Measurements from ENCODE around the gene MLF2. TPM values are rescaled to one million over a fixed set of nuclear protein-coding genes. Genes with fewer than 3 reads are reported as not detected.

Gene MLF2
- total and polyA plus RNA-seq, 9 donors: 88.2 to 161 (median 146) TPM

DNA sequence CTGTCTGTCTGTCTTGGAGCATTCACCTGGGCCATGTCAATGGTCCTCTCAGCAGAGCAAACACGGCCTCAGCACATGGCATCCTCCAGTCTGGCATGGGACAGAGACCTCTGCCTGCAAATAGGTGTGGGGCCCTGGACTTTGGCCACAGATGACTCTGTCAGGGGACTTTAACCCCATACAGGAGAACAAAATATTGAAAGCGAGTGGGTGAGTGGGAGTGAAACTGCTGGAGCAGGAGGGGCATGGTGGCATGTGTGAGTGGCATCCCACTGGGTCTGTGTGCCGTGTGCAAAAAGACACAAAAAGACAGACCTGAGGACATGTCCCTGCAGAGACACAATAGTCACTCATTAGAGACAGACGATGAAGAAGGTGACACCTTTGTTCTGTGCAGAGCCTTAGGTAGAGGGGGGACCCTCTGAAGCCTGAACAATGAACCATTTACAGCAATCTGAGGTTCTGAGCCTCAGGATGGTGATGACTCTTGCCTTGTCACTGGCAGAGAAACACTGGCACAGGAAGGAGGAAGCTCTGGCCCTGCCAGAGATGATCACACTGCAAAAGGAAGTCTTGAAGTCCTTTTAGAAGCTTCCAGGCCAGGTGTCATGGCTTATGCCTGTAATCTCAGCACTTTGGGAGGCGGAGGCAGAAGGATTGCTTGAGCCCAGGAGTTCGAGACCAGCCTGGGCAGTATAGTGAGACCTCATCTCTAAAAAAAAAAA lies 26.9 kb upstream of the MLF2 start:
- peaks cover 24% of the 10 kb centered on the region for H3K4me1 ChIP-seq (ENCODE audit: control insufficient read depth, insufficient read depth, low read length)
- DNase-seq: no peak
- no peak overlapping the region for H3K27ac ChIP-seq (ENCODE audit: low read length)
- no peak overlapping the region for H3K4me3 ChIP-seq (ENCODE audit: low read length)
- peaks cover 3% of the 10 kb centered on the region for H3K27me3 ChIP-seq (ENCODE audit: control insufficient read depth, insufficient read depth, low read length)
- peaks cover 7% of the 10 kb centered on the region for H3K36me3 ChIP-seq (ENCODE audit: control insufficient read depth, insufficient read depth, low read length)
- no peaks in the 10 kb centered on the region for H3K9me3 ChIP-seq (replicated peaks; ENCODE audit: control insufficient read depth, low read depth, low read length)
- WGBS (ENCODE audit: insufficient coverage): 81% methylated on average over 6 of the region's 6 CpGs

DNA sequence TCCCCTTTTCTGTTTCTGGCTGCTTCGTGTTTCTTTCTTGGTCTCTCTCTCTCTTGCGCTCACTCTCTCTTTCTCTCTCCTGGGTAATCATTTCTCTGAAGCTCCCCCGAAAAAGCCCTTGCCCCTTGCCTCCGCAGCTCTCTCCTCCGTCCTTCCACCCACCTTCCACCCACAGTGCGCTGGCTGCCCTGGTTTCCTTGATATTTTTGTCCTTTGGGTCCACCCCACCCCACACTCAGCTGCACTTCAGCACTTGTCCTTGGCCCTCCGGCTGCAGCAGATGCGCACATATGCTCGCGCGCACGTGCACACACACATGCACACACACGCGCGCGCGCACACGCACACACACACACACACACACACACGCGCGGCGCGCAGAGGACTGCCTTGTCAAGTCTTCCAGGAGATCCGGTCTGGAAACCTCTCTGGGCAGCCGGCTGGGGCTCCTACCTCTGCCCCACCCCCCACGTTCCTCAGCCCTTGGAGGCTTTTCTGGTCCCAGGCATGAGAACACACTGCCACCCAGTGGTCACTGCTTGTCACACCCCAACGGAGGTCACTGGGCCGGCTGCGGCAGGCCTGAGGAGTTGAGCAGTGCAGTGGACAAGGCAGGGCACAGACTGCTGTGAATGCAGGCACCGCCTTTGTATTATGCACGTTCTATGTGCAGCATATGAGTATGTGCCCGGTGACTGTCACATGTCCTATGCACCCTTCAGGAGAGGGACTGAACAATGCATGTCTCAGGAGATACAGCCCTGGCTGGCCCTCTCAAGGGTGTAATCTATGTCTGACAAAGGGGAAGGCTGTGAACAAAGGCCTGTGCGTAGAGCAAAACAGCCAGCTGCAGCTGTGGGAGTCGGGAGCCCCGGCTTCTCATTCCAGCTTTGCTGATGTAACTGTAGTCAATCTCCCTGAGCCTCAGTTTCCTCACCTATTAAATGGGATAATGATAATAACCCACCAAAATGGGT lies 25.9 kb upstream of the MLF2 start:
- Histone ChIP-seq H3K36me3 (ENCODE audit: control insufficient read depth, insufficient read depth, low read length) (peaks cover 10% of the 10 kb centered on the region), H3K9me3 (replicated peaks; ENCODE audit: control insufficient read depth, low read depth, low read length) (no peaks in the 10 kb centered on the region), H3K27ac (ENCODE audit: low read length) (peak overlapping the region; percentile 91), H3K4me3 (ENCODE audit: low read length) (peak overlapping the region; percentile 38), H3K4me1 (ENCODE audit: control insufficient read depth, insufficient read depth, low read length) (peaks cover 28% of the 10 kb centered on the region), H3K27me3 (ENCODE audit: control insufficient read depth, insufficient read depth, low read length) (peaks cover 13% of the 10 kb centered on the region)
- peak; percentile 98 for DNase-seq
- WGBS (ENCODE audit: insufficient coverage): 1% methylated on average over 21 of the region's 35 CpGs

DNA sequence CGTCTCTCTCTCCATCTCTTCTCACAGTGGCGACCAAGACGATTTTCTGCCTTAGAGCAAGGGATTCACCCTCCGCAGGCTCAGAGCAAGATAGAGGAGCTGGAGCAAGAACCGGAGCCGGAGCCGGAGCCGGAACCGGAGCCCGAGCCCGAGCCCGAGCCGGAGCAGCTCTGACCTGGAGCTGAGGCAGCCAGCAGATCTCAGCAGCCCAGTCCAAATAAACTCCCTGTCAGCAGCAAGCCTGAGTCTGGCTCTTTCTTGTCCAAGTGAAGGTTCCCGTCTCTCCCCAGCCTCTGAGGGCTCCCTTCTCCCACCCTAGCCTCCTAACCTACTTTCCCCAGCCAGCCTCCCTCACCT lies 25.3 kb upstream of the MLF2 start:
- DNase-seq: peak; percentile 74
- peaks cover 30% of the 10 kb centered on the region for H3K4me1 ChIP-seq (ENCODE audit: control insufficient read depth, insufficient read depth, low read length)

DNA sequence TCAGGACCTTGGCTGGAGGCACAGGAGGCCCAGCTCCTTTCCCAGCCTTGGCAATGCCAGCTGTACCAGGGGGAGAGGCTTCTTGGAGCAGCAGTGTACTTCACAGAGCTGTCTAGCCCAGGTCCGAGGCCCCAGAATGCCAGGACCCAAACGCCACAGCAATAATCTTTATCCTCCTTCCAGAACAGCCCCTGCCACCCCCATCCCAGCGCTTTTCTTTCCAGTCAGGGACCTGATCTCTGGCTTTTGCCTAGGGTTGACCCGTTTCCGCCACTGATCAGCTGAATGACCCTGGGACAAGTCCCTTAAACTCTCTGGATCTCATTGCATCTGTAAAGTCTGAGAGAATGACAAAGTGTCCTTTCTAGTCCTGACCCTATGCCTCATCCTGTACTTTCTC lies 24.4 kb upstream of the MLF2 start:
- Histone ChIP-seq H3K27me3 (ENCODE audit: control insufficient read depth, insufficient read depth, low read length) (peaks cover 18% of the 10 kb centered on the region), H3K4me1 (ENCODE audit: control insufficient read depth, insufficient read depth, low read length) (peaks cover 30% of the 10 kb centered on the region), H3K27ac (ENCODE audit: low read length) (no peak overlapping the region), H3K4me3 (ENCODE audit: low read length) (no peak overlapping the region), H3K36me3 (ENCODE audit: control insufficient read depth, insufficient read depth, low read length) (peaks cover 10% of the 10 kb centered on the region), H3K9me3 (replicated peaks; ENCODE audit: control insufficient read depth, low read depth, low read length) (no peaks in the 10 kb centered on the region)
- DNase-seq: no peak
- WGBS (ENCODE audit: insufficient coverage): 85% methylated on average over 3 of the region's 5 CpGs

More for the DNA sequence above, 25.3 kb upstream of the MLF2 start:
- H3K36me3 ChIP-seq (ENCODE audit: control insufficient read depth, insufficient read depth, low read length): peaks cover 10% of the 10 kb centered on the region
- peak overlapping the region; percentile 38 for H3K4me3 ChIP-seq (ENCODE audit: low read length)
- 7% methylated on average over 11 of the region's 14 CpGs for WGBS (ENCODE audit: insufficient coverage)
- peaks cover 15% of the 10 kb centered on the region for H3K27me3 ChIP-seq (ENCODE audit: control insufficient read depth, insufficient read depth, low read length)
- peak overlapping the region; percentile 91 for H3K27ac ChIP-seq (ENCODE audit: low read length)
- H3K9me3 ChIP-seq (replicated peaks; ENCODE audit: control insufficient read depth, low read depth, low read length): no peaks in the 10 kb centered on the region

DNA sequence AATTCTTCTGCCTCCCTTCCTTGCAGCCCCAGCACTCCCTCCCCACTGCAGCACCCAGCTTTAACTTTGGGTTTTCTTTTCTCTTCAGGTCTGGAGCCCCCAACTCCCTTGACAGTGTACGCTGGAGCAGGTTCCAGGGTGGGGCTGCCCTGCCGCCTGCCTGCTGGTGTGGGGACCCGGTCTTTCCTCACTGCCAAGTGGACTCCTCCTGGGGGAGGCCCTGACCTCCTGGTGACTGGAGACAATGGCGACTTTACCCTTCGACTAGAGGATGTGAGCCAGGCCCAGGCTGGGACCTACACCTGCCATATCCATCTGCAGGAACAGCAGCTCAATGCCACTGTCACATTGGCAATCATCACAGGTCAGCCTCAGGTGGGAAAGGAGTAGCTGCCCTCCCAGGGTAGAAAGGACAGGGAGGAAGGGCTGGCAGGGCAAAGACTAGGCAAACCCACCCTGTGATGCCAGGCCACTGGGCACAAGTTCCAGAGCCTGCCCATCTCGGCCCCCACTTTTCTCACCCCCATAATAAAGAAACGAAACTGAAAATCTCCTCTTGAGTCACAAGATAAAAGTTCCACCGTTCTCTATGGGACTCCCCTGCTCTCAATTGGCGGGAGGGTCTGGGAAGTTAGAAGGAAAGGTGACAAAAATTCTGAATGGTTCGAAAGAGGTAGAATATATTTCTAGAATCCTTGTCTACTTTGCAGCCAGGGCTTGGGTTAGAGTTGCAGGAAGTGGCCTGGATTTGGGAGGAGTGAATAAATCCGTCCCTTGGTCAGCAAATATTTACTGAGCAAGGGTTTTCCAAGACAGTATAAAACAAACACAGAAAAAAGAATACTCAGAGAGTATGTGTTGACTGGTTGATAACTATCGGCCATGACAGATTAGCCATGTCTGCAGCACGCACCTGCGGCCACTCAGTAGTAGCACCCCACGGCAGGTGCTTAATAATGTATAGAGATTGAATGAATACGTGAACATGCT lies 22.5 kb upstream of the MLF2 start:
- WGBS (ENCODE audit: insufficient coverage): 79% methylated on average over 2 of the region's 16 CpGs
- Histone ChIP-seq H3K36me3 (ENCODE audit: control insufficient read depth, insufficient read depth, low read length) (peaks cover 26% of the 10 kb centered on the region), H3K9me3 (replicated peaks; ENCODE audit: control insufficient read depth, low read depth, low read length) (no peaks in the 10 kb centered on the region), H3K27me3 (ENCODE audit: control insufficient read depth, insufficient read depth, low read length) (peaks cover 18% of the 10 kb centered on the region), H3K27ac (ENCODE audit: low read length) (no peak overlapping the region), H3K4me1 (ENCODE audit: control insufficient read depth, insufficient read depth, low read length) (peaks cover 32% of the 10 kb centered on the region), H3K4me3 (ENCODE audit: low read length) (no peak overlapping the region)
- DNase-seq: no peak

DNA sequence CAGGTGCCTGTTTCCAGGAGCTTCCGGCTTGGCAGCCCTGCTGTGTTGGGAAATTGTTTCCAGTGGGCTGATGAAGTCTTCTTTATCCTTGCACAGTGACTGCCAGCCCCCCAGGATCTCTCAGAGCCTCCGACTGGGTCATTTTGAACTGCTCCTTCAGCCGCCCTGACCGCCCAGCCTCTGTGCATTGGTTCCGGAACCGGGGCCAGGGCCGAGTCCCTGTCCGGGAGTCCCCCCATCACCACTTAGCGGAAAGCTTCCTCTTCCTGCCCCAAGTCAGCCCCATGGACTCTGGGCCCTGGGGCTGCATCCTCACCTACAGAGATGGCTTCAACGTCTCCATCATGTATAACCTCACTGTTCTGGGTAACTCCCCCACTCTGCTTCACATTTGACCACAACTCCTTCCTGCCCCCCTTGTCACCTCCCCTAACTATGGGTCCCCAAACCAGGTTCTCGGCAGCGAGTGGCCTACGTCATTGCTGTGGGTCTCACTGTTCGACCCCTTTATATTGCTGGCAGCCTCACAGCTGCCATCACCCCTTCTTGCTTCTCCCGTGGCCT lies 21.6 kb upstream of the MLF2 start:
- H3K36me3 ChIP-seq (ENCODE audit: control insufficient read depth, insufficient read depth, low read length): peaks cover 35% of the 10 kb centered on the region
- H3K27ac ChIP-seq (ENCODE audit: low read length): no peak overlapping the region
- peak; percentile 65 for DNase-seq
- H3K9me3 ChIP-seq (replicated peaks; ENCODE audit: control insufficient read depth, low read depth, low read length): no peaks in the 10 kb centered on the region
- H3K4me1 ChIP-seq (ENCODE audit: control insufficient read depth, insufficient read depth, low read length): peaks cover 36% of the 10 kb centered on the region
- 71% methylated on average over 15 of the region's 15 CpGs for WGBS (ENCODE audit: insufficient coverage)
- H3K27me3 ChIP-seq (ENCODE audit: control insufficient read depth, insufficient read depth, low read length): peaks cover 18% of the 10 kb centered on the region
- no peak overlapping the region for H3K4me3 ChIP-seq (ENCODE audit: low read length)

DNA sequence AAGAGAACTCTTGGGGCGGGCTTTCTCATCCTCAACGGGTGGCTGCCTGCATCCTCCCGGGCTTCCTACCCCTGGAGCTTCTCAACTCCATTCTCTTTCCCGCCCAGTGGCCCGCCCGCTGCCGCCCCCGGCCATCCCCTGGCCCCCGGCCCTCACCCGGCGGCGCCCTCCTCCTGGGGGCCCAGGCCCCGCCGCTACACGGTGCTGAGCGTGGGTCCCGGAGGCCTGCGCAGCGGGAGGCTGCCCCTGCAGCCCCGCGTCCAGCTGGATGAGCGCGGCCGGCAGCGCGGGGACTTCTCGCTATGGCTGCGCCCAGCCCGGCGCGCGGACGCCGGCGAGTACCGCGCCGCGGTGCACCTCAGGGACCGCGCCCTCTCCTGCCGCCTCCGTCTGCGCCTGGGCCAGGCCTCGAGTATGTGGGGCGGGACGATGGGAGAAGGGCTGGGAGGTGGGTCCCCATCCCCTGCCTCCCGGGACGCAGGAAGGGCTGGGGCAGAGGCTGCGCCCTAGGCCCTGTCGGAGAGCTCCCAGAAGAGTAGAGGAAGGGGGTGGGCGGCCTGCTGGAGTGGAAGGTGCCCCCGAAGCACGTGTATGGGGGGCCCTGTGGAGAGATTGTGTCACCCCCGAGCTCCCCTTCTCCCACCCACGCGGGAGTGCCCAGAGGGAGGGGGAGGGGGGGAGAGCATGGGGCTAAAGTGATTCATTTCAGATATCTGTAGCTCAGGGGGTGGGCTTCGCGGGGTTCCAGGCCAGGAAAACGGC lies 20.8 kb upstream of the MLF2 start:
- Histone ChIP-seq H3K4me3 (ENCODE audit: low read length) (no peak overlapping the region), H3K4me1 (ENCODE audit: control insufficient read depth, insufficient read depth, low read length) (peaks cover 37% of the 10 kb centered on the region), H3K27me3 (ENCODE audit: control insufficient read depth, insufficient read depth, low read length) (peaks cover 18% of the 10 kb centered on the region), H3K36me3 (ENCODE audit: control insufficient read depth, insufficient read depth, low read length) (peaks cover 39% of the 10 kb centered on the region), H3K27ac (ENCODE audit: low read length) (peak overlapping the region; percentile 3), H3K9me3 (replicated peaks; ENCODE audit: control insufficient read depth, low read depth, low read length) (no peaks in the 10 kb centered on the region)
- 13% methylated on average over 42 of the region's 60 CpGs for WGBS (ENCODE audit: insufficient coverage)
- no peak for DNase-seq

DNA sequence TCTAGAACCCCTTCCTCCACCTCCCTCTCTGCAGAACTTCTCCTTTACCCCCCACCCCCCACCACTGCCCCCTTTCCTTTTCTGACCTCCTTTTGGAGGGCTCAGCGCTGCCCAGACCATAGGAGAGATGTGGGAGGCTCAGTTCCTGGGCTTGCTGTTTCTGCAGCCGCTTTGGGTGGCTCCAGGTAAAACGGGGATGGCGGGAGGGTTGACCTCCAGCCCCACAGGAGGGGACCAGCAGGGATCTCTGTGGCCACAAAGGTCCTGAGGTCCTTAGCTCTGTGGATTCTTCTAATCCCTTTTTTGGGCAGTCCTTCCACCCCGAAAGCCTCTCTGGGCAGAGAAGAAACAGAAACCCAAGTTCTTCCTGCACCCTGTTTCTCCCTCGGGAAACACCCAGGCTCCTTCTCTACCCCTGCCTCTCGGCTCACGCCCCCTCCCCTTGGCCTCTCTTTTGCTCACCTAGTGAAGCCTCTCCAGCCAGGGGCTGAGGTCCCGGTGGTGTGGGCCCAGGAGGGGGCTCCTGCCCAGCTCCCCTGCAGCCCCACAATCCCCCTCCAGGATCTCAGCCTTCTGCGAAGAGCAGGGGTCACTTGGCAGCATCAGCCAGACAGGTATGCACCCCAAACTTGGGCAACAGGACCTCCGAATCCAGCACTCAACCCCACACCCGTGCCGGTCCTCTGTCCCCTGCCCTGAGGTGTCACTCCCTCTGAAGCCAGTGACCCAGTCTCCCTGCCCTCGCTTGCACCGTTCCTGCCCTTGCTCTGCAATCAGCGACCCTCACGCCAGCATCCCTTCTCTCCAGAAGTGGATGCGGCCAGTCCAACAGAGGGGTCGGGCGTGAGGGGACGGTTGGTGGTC lies 20.0 kb upstream of the MLF2 start:
- DNase-seq: no peak
- Histone ChIP-seq H3K4me1 (ENCODE audit: control insufficient read depth, insufficient read depth, low read length) (peaks cover 37% of the 10 kb centered on the region), H3K27ac (ENCODE audit: low read length) (no peak overlapping the region), H3K9me3 (replicated peaks; ENCODE audit: control insufficient read depth, low read depth, low read length) (no peaks in the 10 kb centered on the region), H3K36me3 (ENCODE audit: control insufficient read depth, insufficient read depth, low read length) (peaks cover 42% of the 10 kb centered on the region), H3K27me3 (ENCODE audit: control insufficient read depth, insufficient read depth, low read length) (peaks cover 20% of the 10 kb centered on the region), H3K4me3 (ENCODE audit: low read length) (no peak overlapping the region)
- 53% methylated on average over 12 of the region's 21 CpGs for whole genome bisulfite sequencing (ENCODE audit: insufficient coverage)

Measured in muscle of leg (tissue), 11 donors.